ENCODE data around the gene HDAC7.

GRCh38 chr12:47739297-47739696, 80.4 kb downstream of the HDAC7 start:
- TF ChIP-seq CTCF (IDR thresholded peaks at IDR 0.05) (no peak), POLR2AphosphoS5 (IDR thresholded peaks at IDR 0.05) (no peak), POLR2A (IDR thresholded peaks at IDR 0.05; ENCODE audit: low read depth) (no peak), EP300 (IDR thresholded peaks at IDR 0.05) (no peak)

Data from esophagus muscularis mucosa (tissue), 4 donors.